SK-N-SH treated with all-trans-retinoic acid at 6 μM for 48 hours (cell line): ENCODE measurements around the gene MS4A10.

Source experiments
- ATAC-seq: fragments of 200-7000 bp; cut with Tn5 transposase; 3 replicates; pipeline ENCODE4 v1.9.1; 2020; ENCODE audit warnings: mild to moderate bottlenecking, moderate library complexity
- ARNTL ChIP-seq: fragments of 450-650 bp; formaldehyde crosslinking; IDR thresholded peaks from 2 replicates; pipeline ENCODE4 v1.5.0; 2020; ENCODE audit warnings: low read depth, mild to moderate bottlenecking, moderate library complexity, borderline replicate concordance
- CSDC2 ChIP-seq: fragments of 250-450 bp; sonication (Bioruptor Pico); IDR thresholded peaks from 2 replicates; pipeline ENCODE4 v1.5.0; 2020; ENCODE audit warnings: mild to moderate bottlenecking, moderate library complexity
- CSRNP3 ChIP-seq: fragments of 250-450 bp; sonication (Bioruptor Pico); IDR thresholded peaks from 2 replicates; pipeline ENCODE4 v1.5.1; 2021; ENCODE audit warnings: mild to moderate bottlenecking, moderate library complexity
- ESRRG ChIP-seq: fragments of 250-450 bp; sonication (Bioruptor Pico); IDR thresholded peaks from 2 replicates; pipeline ENCODE4 v1.6.1; 2021; ENCODE audit warnings: mild to moderate bottlenecking
- GLIS3 ChIP-seq: fragments of 250-450 bp; sonication (Bioruptor Pico); IDR thresholded peaks from 2 replicates; pipeline ENCODE4 v1.5.0; 2020; ENCODE audit warnings: mild to moderate bottlenecking, moderate library complexity
- OSR1 ChIP-seq: fragments of 250-450 bp; sonication (Bioruptor Pico); IDR thresholded peaks from 2 replicates; pipeline ENCODE4 v1.8.0; 2022; ENCODE audit warnings: moderate library complexity, mild to moderate bottlenecking, inconsistent platforms
- PATZ1 ChIP-seq: fragments of 250-450 bp; sonication (Bioruptor Pico); IDR thresholded peaks from 2 replicates; pipeline ENCODE4 v1.8.0; 2020; ENCODE audit warnings: mild to moderate bottlenecking, moderate library complexity, borderline replicate concordance
- PPARA ChIP-seq: fragments of 250-450 bp; sonication (Bioruptor Pico); IDR thresholded peaks from 2 replicates; pipeline ENCODE4 v1.5.0; 2020; ENCODE audit warnings: mild to moderate bottlenecking, borderline replicate concordance
- RARB ChIP-seq: fragments of 250-450 bp; sonication (Bioruptor Pico); IDR thresholded peaks from 2 replicates; pipeline ENCODE4 v1.8.0; 2021; ENCODE audit warnings: mild to moderate bottlenecking, moderate library complexity
- SNAI2 ChIP-seq: fragments of 250-450 bp; sonication (Bioruptor Pico); IDR thresholded peaks from 2 replicates; pipeline ENCODE4 v1.5.0; 2020; ENCODE audit warnings: mild to moderate bottlenecking, moderate library complexity
- TCF4 ChIP-seq: fragments of 250-450 bp; sonication (Bioruptor Pico); IDR thresholded peaks from 2 replicates; pipeline ENCODE4 v1.8.0; 2021; ENCODE audit warnings: mild to moderate bottlenecking, moderate library complexity, borderline replicate concordance
- TOX ChIP-seq: fragments of 250-450 bp; sonication (Bioruptor Pico); IDR thresholded peaks from 2 replicates; pipeline ENCODE4 v1.8.0; 2021; ENCODE audit warnings: mild to moderate bottlenecking, moderate library complexity, borderline replicate concordance
- ZFP3 ChIP-seq: fragments of 250-450 bp; sonication (Bioruptor Pico); IDR thresholded peaks from 2 replicates; pipeline ENCODE4 v1.5.0; 2020; ENCODE audit warnings: mild to moderate bottlenecking, moderate library complexity
- ZFP30 ChIP-seq: fragments of 450-650 bp; formaldehyde crosslinking; IDR thresholded peaks from 2 replicates; pipeline ENCODE4 v1.5.0; 2022; ENCODE audit warnings: mild to moderate bottlenecking, moderate library complexity
- ZNF70 ChIP-seq: fragments of 450-650 bp; formaldehyde crosslinking; IDR thresholded peaks from 2 replicates; pipeline ENCODE4 v1.5.0; 2020; ENCODE audit warnings: mild to moderate bottlenecking, moderate library complexity
- ZNF8 ChIP-seq: fragments of 450-650 bp; formaldehyde crosslinking; IDR thresholded peaks from 2 replicates; pipeline ENCODE4 v1.5.0; 2020; ENCODE audit warnings: mild to moderate bottlenecking, moderate library complexity
- TF ChIP-seq, protein P1 (sequence below): fragments of 250-450 bp; sonication (Bioruptor Pico); IDR thresholded peaks from 2 replicates; pipeline ENCODE4 v1.5.0; 2020; ENCODE audit warnings: mild to moderate bottlenecking, moderate library complexity
- TF ChIP-seq, protein P2 (sequence below): fragments of 250-450 bp; sonication (Bioruptor Pico); IDR thresholded peaks from 2 replicates; pipeline ENCODE4 v1.8.0; 2021; ENCODE audit warnings: low read depth, mild to moderate bottlenecking, moderate library complexity, borderline replicate concordance

Gene MS4A10

DNA sequence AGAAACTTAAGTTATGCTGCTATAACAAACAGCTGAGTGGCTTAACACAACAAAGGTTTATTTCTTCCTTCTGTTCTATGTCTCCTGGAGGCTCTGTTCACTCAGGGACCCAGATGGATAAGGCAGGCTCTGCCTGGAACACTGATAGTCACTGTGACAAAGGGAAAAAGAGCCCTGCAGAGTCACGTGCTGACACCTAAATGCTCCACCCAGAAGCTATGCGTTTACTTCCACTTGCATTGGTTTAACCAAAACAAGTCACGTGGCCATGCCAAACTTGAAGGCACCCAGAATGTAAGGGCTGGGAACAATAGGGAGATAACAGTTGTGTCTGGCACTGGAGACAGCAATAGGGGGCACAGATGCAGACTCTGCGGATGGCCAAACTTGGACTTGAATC, 31.8 kb upstream of the MS4A10 start (continued):
- TF ChIP-seq ZFP30 (CRISPR knock-in tag): no peak

DNA sequence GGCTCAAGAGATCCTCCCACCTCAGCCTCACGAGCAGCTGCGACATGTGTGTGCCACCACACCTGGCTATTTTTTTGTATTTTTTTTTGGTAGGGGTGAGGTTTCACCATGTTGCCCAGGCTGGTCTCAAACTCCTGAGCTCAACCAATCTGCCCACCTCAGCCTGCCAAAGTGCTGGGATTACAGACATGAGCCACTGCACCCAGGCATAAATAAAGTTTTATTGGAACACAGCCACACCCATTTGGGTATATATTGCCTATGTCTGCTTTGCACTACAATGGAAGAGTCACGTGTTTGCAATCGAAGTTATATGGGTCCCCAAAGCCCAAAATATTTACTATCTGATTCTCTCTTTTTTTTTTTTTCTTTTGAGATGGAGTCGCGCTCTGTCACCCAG, 30.2 kb upstream of the MS4A10 start:
- ATAC-seq: no peak
- TF ChIP-seq ZNF70 (CRISPR knock-in tag): no peak
- no peak for TF ChIP-seq ZFP3 (CRISPR knock-in tag)
- TF ChIP-seq CSDC2 (CRISPR knock-in tag): no peak
- no peak for TF ChIP-seq OSR1 (CRISPR knock-in tag)
- TF ChIP-seq ARNTL (CRISPR knock-in tag): no peak
- TF ChIP-seq CSRNP3: no peak
- TF ChIP-seq GLIS3 (CRISPR knock-in tag): no peak
- TF ChIP-seq ESRRG (CRISPR knock-in tag): no peak
- TF ChIP-seq TOX (CRISPR knock-in tag): no peak
- no peak for TF ChIP-seq RARB (CRISPR knock-in tag)
- TF ChIP-seq, protein P1, sequence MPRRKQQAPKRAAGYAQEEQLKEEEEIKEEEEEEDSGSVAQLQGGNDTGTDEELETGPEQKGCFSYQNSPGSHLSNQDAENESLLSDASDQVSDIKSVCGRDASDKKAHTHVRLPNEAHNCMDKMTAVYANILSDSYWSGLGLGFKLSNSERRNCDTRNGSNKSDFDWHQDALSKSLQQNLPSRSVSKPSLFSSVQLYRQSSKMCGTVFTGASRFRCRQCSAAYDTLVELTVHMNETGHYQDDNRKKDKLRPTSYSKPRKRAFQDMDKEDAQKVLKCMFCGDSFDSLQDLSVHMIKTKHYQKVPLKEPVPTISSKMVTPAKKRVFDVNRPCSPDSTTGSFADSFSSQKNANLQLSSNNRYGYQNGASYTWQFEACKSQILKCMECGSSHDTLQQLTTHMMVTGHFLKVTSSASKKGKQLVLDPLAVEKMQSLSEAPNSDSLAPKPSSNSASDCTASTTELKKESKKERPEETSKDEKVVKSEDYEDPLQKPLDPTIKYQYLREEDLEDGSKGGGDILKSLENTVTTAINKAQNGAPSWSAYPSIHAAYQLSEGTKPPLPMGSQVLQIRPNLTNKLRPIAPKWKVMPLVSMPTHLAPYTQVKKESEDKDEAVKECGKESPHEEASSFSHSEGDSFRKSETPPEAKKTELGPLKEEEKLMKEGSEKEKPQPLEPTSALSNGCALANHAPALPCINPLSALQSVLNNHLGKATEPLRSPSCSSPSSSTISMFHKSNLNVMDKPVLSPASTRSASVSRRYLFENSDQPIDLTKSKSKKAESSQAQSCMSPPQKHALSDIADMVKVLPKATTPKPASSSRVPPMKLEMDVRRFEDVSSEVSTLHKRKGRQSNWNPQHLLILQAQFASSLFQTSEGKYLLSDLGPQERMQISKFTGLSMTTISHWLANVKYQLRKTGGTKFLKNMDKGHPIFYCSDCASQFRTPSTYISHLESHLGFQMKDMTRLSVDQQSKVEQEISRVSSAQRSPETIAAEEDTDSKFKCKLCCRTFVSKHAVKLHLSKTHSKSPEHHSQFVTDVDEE (CRISPR knock-in tag): no peak
- no peak for TF ChIP-seq SNAI2 (CRISPR knock-in tag)
- TF ChIP-seq, all 23 proteins: peak for 0

GRCh38 chr11:60756307-60757032, 28.7 kb upstream of the MS4A10 start, which contains the start of gene MS4A15:
TSS of gene MS4A15 (plus strand) at chr11:60756867. CDS start at chr11:60763734, 6,867 bp downstream.
- TF ChIP-seq ESRRG (CRISPR knock-in tag) (no peak), ARNTL (CRISPR knock-in tag) (no peak), PPARA (CRISPR knock-in tag) (no peak), GLIS3 (CRISPR knock-in tag) (no peak), TCF4 (CRISPR knock-in tag) (no peak), OSR1 (CRISPR knock-in tag) (no peak), TOX (CRISPR knock-in tag) (no peak)
- TF ChIP-seq, protein P1 (CRISPR knock-in tag): no peak
- TF ChIP-seq, protein P2, sequence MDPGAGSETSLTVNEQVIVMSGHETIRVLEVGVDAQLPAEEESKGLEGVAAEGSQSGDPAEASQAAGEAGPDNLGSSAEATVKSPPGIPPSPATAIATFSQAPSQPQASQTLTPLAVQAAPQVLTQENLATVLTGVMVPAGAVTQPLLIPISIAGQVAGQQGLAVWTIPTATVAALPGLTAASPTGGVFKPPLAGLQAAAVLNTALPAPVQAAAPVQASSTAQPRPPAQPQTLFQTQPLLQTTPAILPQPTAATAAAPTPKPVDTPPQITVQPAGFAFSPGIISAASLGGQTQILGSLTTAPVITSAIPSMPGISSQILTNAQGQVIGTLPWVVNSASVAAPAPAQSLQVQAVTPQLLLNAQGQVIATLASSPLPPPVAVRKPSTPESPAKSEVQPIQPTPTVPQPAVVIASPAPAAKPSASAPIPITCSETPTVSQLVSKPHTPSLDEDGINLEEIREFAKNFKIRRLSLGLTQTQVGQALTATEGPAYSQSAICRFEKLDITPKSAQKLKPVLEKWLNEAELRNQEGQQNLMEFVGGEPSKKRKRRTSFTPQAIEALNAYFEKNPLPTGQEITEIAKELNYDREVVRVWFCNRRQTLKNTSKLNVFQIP (CRISPR knock-in tag): no peak
- peak; percentile 58 for ATAC-seq

- ATAC-seq: no peak
- TF ChIP-seq CSDC2 (CRISPR knock-in tag) (no peak), TOX (CRISPR knock-in tag) (no peak), GLIS3 (CRISPR knock-in tag) (no peak), CSRNP3 (no peak), ZFP3 (CRISPR knock-in tag) (no peak), PPARA (CRISPR knock-in tag) (no peak), OSR1 (CRISPR knock-in tag) (no peak), PATZ1 (CRISPR knock-in tag) (no peak), ZNF8 (CRISPR knock-in tag) (no peak)
These were observed 27.8 kb upstream of the MS4A10 start for GRCh38 chr11:60757231-60757800.
